Esophagus squamous epithelium (tissue), 5 donors: ENCODE results near the gene TNIK. TPM values are rescaled to one million over a fixed set of nuclear protein-coding genes. Genes with fewer than 3 reads are reported as not detected.

Source experiments
- DNase-seq: peaks from one replicate; lab custom pipeline; 2025; lab: John Stamatoyannopoulos, UW
- H3K27ac ChIP-seq, 4 donors: fragments of 200-600 bp; sonication (generic); one replicate each; pipeline ENCODE4 v1.5.1; 2016 to 2019; ENCODE audit warnings: mild to moderate bottlenecking in 1 of 4
- H3K27me3 ChIP-seq, 4 donors: fragments of 200-600 bp; sonication (generic); 1 replicate in 3 of 4; 2 replicates in 1 of 4; pipeline versions ENCODE4 v1.5.1 to v1.6.0; 2017 to 2021; ENCODE audit warnings: antibody characterized with exemption in 1 of 4
- H3K36me3 ChIP-seq, 3 donors: fragments of 200-600 bp; sonication (generic); one replicate each; pipeline ENCODE4 v1.5.1; 2016 to 2019
- H3K4me1 ChIP-seq, 3 donors: fragments of 200-600 bp; sonication (generic); one replicate each; pipeline ENCODE4 v1.5.1; 2017 to 2019
- H3K4me3 ChIP-seq, 4 donors: fragments of 200-600 bp; sonication (generic); 1 replicate in 3 of 4; 2 replicates in 1 of 4; pipeline ENCODE4 v1.5.1; 2016 to 2019; ENCODE audit warnings: mild to moderate bottlenecking in 2 of 4, moderate library complexity in 1 of 4
- H3K9me3 ChIP-seq, 3 donors: fragments of 200-600 bp; sonication (generic); one replicate each; pipeline ENCODE4 v1.5.1; 2016 to 2019
- POLR2A ChIP-seq, 4 donors: fragments of 450-650 bp; IDR thresholded peaks; one replicate each; pipeline ENCODE4 v1.6.1; 2017; ENCODE audit warnings: antibody characterized with exemption in 4 of 4, mild to moderate bottlenecking in 4 of 4, moderate library complexity in 3 of 4
- WGBS, 2 donors: methylation state at CpG; one replicate each; pipeline ENCODE4 v1.1.5; 2018; 5-methylcytosine and 5-hydroxymethylcytosine counted together
- intact Hi-C: fragments of 100-400 bp; cut with DNase I; formaldehyde crosslinking; loops from one replicate; pipeline ENCODE4 v1.15.0; 2022
- total RNA-seq, 4 donors: library from RNA; depleted of rRNA; stranded (reverse); fragments of >200 nt; gene quantifications; one replicate each; pipeline ENCODE4 v1.1.0, GENCODE V29; 2016
- TF ChIP-seq, protein P1 (sequence below), 6 experiments: fragments of 450-650 bp in 4 of 6; fragments of 200-600 bp in 2 of 6; sonication (generic) in 2 of 6; IDR thresholded peaks; one replicate each; pipeline ENCODE4 v1.5.1; 2016 to 2019; ENCODE audit warnings: antibody characterized with exemption in 6 of 6, mild to moderate bottlenecking in 4 of 6, moderate library complexity in 4 of 6
- donor health status: DM: yes; HTN: yes; CAD: no.

Gene TNIK
- total RNA-seq, 4 donors from 2014 or later: 2.2 to 11.6 (median 4.7) TPM

DNA sequence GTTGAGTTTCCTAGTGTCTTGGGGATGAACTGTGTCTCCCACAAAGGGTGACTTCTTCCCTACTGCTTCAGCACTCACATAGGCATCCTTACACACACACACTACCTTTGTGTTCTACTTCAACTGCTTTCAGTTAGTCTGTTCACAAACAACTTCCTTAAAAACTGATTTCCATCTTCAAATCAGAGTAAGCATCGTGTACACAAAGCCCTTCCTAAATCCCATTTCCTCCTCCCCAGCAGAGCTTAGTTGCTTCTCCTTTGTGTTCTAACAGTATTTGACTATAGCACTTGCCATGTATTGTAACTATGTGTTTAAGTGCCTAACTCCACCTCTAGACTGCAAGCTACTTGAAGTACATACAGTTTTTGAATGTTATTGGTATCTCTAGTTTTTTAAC, 71.7 kb downstream of the TNIK start:
- intact Hi-C loops: no loop called here
- TF ChIP-seq POLR2A (IDR thresholded peaks at IDR 0.05): no peak
- TF ChIP-seq, protein P1, sequence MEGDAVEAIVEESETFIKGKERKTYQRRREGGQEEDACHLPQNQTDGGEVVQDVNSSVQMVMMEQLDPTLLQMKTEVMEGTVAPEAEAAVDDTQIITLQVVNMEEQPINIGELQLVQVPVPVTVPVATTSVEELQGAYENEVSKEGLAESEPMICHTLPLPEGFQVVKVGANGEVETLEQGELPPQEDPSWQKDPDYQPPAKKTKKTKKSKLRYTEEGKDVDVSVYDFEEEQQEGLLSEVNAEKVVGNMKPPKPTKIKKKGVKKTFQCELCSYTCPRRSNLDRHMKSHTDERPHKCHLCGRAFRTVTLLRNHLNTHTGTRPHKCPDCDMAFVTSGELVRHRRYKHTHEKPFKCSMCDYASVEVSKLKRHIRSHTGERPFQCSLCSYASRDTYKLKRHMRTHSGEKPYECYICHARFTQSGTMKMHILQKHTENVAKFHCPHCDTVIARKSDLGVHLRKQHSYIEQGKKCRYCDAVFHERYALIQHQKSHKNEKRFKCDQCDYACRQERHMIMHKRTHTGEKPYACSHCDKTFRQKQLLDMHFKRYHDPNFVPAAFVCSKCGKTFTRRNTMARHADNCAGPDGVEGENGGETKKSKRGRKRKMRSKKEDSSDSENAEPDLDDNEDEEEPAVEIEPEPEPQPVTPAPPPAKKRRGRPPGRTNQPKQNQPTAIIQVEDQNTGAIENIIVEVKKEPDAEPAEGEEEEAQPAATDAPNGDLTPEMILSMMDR (IDR thresholded peaks at IDR 0.05): no peak

DNA sequence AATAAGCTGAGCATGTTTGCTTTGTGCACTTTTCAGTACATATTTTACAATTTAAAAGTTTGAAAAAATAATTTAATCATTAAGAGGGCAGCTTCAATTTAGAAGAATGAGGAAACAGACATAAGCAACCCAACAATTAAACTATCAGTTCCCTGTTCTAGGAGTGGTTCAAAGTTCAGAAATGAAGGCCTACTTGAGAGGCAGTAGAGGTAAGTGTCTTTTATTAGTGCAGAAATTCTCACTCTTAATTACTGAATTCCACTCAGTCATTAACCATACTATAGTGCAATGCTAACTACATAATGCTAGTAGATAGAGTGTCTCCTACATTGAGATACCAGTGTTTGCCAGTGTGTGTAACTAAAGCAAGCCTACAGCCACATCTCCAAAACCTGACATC, 73.1 kb downstream of the TNIK start:
- Histone ChIP-seq H3K4me1 (peaks cover 0 to 18% (median 7%) of the 10 kb centered on the region in 3 donors), H3K9me3 (no peaks in the 10 kb centered on the region), H3K27ac (no peak overlapping the region), H3K4me3 (no peak overlapping the region), H3K27me3 (no peaks in the 10 kb centered on the region), H3K36me3 (no peaks in the 10 kb centered on the region)
- no peak for DNase-seq
- intact Hi-C loops: no loop called here
- TF ChIP-seq, protein P1 (IDR thresholded peaks at IDR 0.05): no peak
- no peak for TF ChIP-seq POLR2A (IDR thresholded peaks at IDR 0.05)

More for the DNA sequence above, 71.7 kb downstream of the TNIK start:
- 55 to 57% methylated on average over 1 of the region's 1 CpG for WGBS, 2 donors
- Histone ChIP-seq H3K4me3 (no peak overlapping the region), H3K36me3 (no peaks in the 10 kb centered on the region), H3K4me1 (peaks cover 0 to 19% (median under 1%) of the 10 kb centered on the region in 3 donors), H3K27ac (no peak overlapping the region), H3K27me3 (no peaks in the 10 kb centered on the region), H3K9me3 (no peaks in the 10 kb centered on the region)
- DNase-seq: no peak

DNA sequence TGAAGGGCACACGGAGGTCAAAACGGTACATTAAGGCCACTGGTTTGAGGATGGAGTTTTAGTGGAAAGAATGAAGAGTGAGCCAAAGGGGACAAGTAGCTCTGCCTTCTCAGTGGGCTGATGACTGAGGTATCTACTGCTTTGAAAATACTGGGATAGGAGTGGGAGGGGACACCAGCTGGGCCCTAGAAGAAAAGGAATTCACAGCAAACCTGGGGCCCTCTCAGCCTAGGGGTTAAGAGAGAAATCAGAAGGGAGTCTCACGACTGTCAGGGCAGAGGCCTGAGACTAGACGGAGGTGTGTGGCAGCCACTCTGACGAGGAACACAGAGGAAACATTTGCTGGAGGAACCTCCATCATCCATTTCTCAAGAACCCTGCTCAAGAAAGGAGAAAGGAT, 75.1 kb downstream of the TNIK start:
- no peak for DNase-seq
- Histone ChIP-seq H3K4me3 (no peak overlapping the region), H3K27me3 (no peaks in the 10 kb centered on the region), H3K4me1 (peaks cover 0 to 29% (median 13%) of the 10 kb centered on the region in 3 donors), H3K27ac (no peak overlapping the region), H3K9me3 (no peaks in the 10 kb centered on the region), H3K36me3 (no peaks in the 10 kb centered on the region)
- intact Hi-C loops: no loop called here
- 81 to 89% methylated on average over 5 of the region's 5 CpGs for WGBS, 2 donors
- TF ChIP-seq POLR2A (IDR thresholded peaks at IDR 0.05): no peak
- TF ChIP-seq, protein P1 (IDR thresholded peaks at IDR 0.05): no peak

DNA sequence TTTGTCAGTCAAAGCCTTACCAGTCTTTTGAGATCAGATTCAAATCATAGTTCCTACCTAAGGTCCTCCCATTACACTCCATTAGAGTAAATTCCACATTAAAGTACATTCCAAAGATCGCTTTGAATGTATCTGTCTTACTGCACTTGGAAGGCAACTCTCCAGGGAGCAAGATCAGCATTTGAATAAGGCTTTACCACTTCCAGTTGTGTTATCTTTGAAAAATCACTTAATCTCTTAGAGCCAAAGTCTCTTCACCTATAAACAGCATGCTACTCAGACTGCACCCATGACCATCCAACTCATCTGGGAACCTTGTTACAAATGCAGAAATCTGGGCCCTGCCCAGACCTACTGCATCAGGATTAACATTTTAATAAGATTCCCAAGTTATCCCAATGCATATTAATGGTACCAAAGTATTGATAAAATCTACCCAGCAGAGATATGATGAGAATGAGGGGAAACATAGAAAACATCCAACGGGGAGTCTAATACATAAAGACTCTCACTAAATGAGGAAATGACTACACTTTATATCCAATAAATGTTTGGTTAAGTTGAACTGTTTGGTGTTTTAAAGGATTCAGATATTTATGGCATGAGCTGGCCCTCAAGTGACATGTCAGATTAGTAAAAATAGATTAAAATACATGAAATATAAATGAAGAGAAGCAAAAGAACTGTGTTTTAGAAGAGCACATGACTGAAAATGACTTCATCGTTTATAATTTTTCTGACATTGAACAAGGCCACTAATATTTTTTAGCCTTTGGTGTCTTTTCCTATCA, 75.9 kb downstream of the TNIK start:
- no peak for DNase-seq
- 71 to 86% methylated on average over 3 of the region's 3 CpGs for WGBS, 2 donors
- Histone ChIP-seq H3K36me3 (no peaks in the 10 kb centered on the region), H3K27me3 (no peaks in the 10 kb centered on the region), H3K4me1 (peaks cover 0 to 37% (median 13%) of the 10 kb centered on the region in 3 donors), H3K9me3 (no peaks in the 10 kb centered on the region), H3K4me3 (no peak overlapping the region), H3K27ac (no peak overlapping the region)
- intact Hi-C loops: no loop called here
- no peak for TF ChIP-seq POLR2A (IDR thresholded peaks at IDR 0.05)
- TF ChIP-seq, protein P1 (IDR thresholded peaks at IDR 0.05): no peak

DNA sequence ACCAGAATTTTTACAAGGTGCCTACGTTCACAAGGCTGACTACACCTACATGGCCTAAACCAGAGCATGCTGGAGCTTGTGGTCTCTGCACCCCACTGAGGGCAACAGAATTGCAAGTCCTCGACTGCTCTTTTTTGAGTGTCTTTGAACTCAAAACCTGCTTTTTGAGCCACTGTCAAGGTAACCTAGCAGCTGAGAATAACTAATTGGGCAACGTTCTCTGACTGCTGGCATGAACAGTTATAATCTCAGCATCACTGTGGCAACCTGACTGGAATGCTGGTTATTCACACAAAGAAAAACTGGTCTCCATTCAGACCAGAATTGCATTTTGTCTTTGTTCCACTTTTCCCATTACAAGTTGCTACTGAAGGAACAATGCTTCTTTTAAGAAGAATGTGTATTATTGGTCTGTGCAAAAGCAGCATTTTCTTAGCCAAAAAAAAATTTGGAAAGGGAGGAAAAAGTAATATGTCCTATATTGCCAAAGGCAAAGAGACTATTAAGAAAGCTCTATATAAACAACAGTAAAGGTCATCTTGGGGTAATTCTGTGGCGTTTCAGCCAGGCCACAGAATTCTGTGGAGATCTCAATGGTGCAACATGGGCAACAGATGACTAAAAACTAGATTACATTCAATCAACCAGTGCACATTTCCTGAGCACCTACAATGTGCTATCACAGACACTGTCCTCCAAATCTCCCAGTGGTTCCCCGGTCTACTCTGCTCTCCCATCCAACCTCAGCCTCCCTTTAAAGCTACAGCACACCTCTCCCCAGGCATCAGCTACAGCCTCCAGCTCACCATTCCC, 76.8 kb downstream of the TNIK start:
- Histone ChIP-seq H3K27me3 (no peaks in the 10 kb centered on the region), H3K4me1 (peaks cover 0 to 38% (median 13%) of the 10 kb centered on the region in 3 donors), H3K9me3 (no peaks in the 10 kb centered on the region), H3K27ac (no peak overlapping the region), H3K4me3 (no peak overlapping the region), H3K36me3 (no peaks in the 10 kb centered on the region)
- intact Hi-C loops: no loop called here
- WGBS, 2 donors: 37% methylated on average over 5 of the region's 5 CpGs
- DNase-seq: no peak
- no peak for TF ChIP-seq POLR2A (IDR thresholded peaks at IDR 0.05)
- TF ChIP-seq, protein P1 (IDR thresholded peaks at IDR 0.05): no peak
